ENCODE results near the gene SMIM29.

SMIM29 gene

DNA sequence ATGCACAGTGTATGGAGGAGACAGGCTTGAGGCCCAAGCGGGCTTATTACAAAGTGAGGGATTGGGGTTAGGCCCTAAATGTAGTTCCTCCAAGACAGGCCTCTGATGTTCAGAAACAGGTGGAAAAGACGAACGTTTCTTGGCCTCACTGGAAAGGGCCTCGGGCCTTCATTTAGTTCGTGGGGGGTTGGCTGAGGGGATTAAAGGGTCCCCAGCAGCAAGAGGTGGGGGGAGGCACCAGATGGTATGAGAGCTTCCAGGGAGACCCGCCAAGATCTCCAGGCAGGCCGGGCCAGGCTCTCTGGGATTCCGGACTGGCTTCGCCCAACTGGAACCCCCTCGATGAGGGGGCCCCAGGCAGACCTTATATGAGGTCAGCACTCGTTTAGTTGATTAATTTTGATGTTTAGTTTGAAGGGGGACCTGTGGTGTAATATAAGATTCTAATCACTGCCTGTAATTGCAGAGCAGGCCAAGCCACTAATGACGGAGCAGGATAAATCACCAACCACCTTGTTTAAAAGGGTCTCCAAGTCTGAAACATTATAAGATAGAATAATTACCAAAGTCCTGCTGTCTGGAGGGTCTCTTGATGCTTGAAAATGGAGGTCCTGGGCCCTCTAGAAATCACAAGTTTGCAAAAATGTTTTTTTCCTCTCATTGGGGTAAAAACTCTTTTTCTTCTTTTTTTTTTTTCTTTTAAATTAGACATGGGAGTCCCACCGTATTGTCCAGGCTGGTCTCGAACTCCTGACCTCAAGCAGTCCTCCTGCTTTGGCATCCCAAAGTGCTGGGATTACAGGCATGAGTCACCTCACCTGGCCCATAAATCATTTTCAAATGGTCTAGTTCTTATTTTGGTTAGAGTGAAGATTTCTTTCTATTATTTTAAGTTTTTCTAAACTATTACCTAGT is 10.0 kb downstream of the SMIM29 start:
- peak overlapping the region; percentile 19 to 78 for H3K4me3 ChIP-seq (replicated peaks in 1 of 2; ENCODE audit: low read depth in 2 of 2, low read length in 2 of 2)
- DNase-seq (ENCODE audit: low read depth in 2 of 2): no peak
- TF ChIP-seq, protein P1, sequence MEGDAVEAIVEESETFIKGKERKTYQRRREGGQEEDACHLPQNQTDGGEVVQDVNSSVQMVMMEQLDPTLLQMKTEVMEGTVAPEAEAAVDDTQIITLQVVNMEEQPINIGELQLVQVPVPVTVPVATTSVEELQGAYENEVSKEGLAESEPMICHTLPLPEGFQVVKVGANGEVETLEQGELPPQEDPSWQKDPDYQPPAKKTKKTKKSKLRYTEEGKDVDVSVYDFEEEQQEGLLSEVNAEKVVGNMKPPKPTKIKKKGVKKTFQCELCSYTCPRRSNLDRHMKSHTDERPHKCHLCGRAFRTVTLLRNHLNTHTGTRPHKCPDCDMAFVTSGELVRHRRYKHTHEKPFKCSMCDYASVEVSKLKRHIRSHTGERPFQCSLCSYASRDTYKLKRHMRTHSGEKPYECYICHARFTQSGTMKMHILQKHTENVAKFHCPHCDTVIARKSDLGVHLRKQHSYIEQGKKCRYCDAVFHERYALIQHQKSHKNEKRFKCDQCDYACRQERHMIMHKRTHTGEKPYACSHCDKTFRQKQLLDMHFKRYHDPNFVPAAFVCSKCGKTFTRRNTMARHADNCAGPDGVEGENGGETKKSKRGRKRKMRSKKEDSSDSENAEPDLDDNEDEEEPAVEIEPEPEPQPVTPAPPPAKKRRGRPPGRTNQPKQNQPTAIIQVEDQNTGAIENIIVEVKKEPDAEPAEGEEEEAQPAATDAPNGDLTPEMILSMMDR (IDR thresholded peaks at IDR 0.05; ENCODE audit: low read depth, low read length): no peak

DNA sequence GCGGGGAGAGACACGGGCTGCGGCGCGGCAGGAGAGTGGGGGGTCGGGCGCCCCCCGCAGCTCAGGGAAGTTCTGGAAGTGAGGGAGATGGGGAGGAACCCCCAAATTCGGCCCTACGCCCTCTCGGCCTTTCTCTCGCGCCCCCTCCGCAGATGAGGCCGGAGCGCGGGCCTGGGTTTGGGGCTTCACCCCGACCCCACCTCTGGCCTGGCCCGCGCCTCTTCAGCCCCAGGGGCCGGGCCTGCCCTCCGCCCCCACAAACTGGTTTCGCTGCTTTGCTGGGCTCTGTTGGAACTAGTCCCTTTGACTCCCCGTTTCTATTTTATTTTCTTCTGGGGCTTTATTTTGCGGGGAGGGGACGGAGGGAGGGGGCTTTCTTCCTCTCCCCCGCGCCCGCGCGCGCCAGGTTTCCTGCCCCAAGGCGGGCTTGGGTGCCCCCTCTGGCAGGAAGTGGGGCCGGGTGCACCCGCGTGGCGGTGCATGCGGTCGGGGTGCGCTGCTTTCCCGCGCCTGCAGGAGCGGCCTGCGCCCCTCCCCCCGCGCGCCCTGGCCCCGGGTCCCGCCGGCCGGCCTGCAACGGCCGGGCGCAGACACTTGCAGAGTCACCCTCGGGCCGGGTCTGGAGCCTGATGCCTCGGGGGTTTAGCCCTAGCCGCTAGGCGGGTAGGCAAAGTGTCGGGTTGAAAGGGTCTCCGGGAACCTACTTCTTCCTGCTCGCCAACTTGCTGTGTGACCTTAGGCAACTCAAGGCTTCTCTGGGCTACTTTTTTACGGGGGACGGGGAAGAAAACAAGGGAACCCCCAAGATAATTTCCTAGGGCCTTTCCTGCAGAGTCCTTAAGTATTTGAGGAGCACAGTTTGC is 10.9 kb downstream of the SMIM29 start:
- TF ChIP-seq, protein P1 (IDR thresholded peaks at IDR 0.05; ENCODE audit: low read depth, low read length): peak; percentile 13
- DNase-seq (ENCODE audit: low read depth in 2 of 2): peak; percentile 28 to 35
- peak overlapping the region; percentile 74 to 78 for H3K4me3 ChIP-seq (replicated peaks in 1 of 2; ENCODE audit: low read depth in 2 of 2, low read length in 2 of 2)

DNA sequence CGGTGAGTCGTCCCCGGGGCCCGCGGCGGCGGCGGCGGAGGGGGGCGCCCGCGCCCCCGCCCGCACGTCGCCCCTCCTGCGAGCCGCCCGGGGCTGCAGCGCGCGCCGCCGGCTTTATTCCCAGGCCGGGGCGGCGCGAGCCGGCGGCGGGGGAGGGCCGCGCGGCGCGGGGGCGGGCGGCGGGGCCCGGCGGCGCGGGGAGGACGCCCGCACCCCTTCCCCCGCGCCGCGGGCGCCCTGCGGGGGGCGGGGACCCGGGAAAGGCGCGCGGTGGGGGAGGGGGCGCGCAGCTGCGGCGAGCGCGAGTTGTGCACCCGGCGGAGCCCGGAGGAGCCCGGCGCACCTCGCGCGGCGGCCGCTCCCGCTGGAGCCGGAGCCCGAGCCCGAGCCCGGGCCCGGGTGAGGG is 11.5 kb downstream of the SMIM29 start:
- TF ChIP-seq, protein P1 (IDR thresholded peaks at IDR 0.05; ENCODE audit: low read depth, low read length): no peak
- peak overlapping the region; percentile 74 to 78 for H3K4me3 ChIP-seq (replicated peaks in 1 of 2; ENCODE audit: low read depth in 2 of 2, low read length in 2 of 2)
- no peak for DNase-seq (ENCODE audit: low read depth in 2 of 2)

DNA sequence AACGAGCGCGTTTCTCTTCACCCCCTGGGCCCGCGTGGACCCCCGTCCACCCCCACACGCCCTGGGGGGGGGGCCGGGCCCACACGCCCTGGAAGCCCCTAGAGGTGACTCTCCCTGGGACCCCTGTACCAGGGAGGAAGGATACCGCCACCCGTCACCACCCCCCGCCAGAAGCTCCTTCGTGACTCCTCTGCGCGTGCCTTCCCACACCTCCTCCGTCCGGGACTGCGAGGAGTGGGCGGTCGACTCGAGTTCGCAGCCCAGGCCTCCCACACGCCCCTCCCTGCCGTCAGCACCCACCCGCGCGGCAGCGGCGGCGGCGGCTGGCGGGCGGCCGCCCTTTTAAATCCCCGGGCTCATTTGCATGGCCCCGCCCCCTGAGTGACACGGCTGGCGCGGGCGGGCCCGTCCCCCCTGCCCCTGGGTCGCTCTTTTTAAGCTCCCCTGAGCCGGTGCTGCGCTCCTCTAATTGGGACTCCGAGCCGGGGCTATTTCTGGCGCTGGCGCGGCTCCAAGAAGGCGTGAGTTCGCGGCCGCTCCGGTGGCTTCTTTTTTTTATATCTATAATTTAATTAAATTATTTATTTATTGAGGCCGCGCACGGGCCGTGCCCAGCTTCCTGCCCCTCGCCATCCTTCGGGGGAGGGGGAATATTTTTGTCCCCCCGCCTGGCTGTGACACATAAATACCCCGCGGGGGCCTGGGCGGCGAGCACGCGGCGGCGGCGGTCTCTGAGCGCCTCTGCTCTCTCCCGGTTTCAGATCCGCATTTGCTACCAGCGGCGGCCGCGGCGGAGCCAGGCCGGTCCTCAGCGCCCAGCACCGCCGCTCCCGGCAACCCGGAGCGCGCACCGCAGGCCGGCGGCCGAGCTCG is 12.1 kb downstream of the SMIM29 start, which contains the start of gene HMGA1:
Gene HMGA1 (plus strand): TSS at position 431 of the 873 bp plus-strand sequence. CDS start 3,908 bp downstream, outside the sequence.
- DNase-seq (ENCODE audit: low read depth in 2 of 2): peak; percentile 86 to 89

DNA sequence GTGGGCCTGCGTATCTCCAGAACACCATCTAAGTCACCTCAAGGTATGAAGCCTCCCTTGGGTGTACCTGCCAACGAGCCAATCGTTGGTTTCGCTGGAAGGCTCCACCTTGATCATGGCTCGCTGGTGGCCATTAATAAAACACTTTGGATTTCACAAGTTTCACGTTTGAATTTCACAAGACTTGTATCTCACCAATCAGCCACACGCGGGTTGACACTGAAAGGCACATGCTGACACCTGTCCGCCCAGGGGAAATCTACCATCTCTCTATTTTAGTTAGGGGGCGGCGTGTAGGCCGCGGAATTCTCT is 12.7 kb downstream of the SMIM29 start:
- TF ChIP-seq, protein P1 (IDR thresholded peaks at IDR 0.05; ENCODE audit: low read depth, low read length): no peak
- H3K4me3 ChIP-seq (replicated peaks in 1 of 2; ENCODE audit: low read depth in 2 of 2, low read length in 2 of 2): peak overlapping the region; percentile 65 to 66
- peak in 1 of 2 donors; percentile 30 for DNase-seq (ENCODE audit: low read depth in 2 of 2)

More for the DNA sequence above, 12.1 kb downstream of the SMIM29 start, which contains the start of gene HMGA1:
- peak within 1 kb of the TSS; percentile 74 to 78 for H3K4me3 ChIP-seq (replicated peaks in 1 of 2; ENCODE audit: low read depth in 2 of 2, low read length in 2 of 2)
- TF ChIP-seq, protein P1 (IDR thresholded peaks at IDR 0.05; ENCODE audit: low read depth, low read length): no peak

All from cardiac fibroblast (primary cell).